Measurements from ENCODE around the gene SLC9A6. TPM values are rescaled to one million over a fixed set of nuclear protein-coding genes. Genes with fewer than 3 reads are reported as not detected.

Gene SLC9A6
- total and polyA plus RNA-seq, 2 donors (not counting 1 experiment from before 2014, with no cell fraction given): 22.2 to 30.4 TPM

GRCh38 chrX:136035663-136036062, 50.4 kb downstream of the SLC9A6 start:
- no peaks in the 10 kb centered on the region for H3K27me3 ChIP-seq (ENCODE audit: control insufficient read depth, insufficient read depth, low read length)
- H4K20me1 ChIP-seq (ENCODE audit: control insufficient read depth, extremely low read depth, insufficient read depth, low read length): no peaks in the 10 kb centered on the region
- no peak for DNase-seq (ENCODE audit: low read depth in 2 of 2)

GRCh38 chrX:136039485-136039884, 54.2 kb downstream of the SLC9A6 start:
- TF ChIP-seq CTCF (conservative IDR thresholded peaks at IDR 0.05 in 1 of 2, IDR thresholded peaks at IDR 0.05 in 1 of 2; ENCODE audit: low read depth in 1 of 2, low read length in 2 of 2) (no peak), EZH2 (IDR thresholded peaks at IDR 0.05; ENCODE audit: low read length, missing control alignments) (no peak)
- no peak overlapping the region for H3K27ac ChIP-seq (ENCODE audit: insufficient read depth, low read length)

More at GRCh38 chrX:136035663-136036062, 50.4 kb downstream of the SLC9A6 start:
- Histone ChIP-seq H3K4me1 (ENCODE audit: control insufficient read depth, extremely low read depth, insufficient read depth, low read length) (peaks cover 2% of the 10 kb centered on the region), H3K9ac (ENCODE audit: insufficient read depth, low read length) (no peak overlapping the region), H3K36me3 (ENCODE audit: control insufficient read depth, insufficient read depth, low read length) (no peaks in the 10 kb centered on the region), H3K27ac (ENCODE audit: insufficient read depth, low read length) (no peak overlapping the region), H2AFZ (ENCODE audit: low read length) (no peak overlapping the region), H3K4me3 (replicated peaks in 1 of 4; ENCODE audit: control extremely low read depth in 1 of 4, insufficient read depth in 1 of 4, low read depth in 3 of 4, low read length in 4 of 4) (no peak overlapping the region), H3K4me2 (ENCODE audit: extremely low read depth, insufficient read depth, low read length) (no peak overlapping the region), H3K9me3 (ENCODE audit: control insufficient read depth, insufficient read depth, low read depth, low read length) (no peaks in the 10 kb centered on the region), H3K79me2 (ENCODE audit: control insufficient read depth, insufficient read depth, low read length) (no peaks in the 10 kb centered on the region)
- TF ChIP-seq EZH2 (IDR thresholded peaks at IDR 0.05; ENCODE audit: low read length, missing control alignments) (no peak), CTCF (conservative IDR thresholded peaks at IDR 0.05 in 1 of 2, IDR thresholded peaks at IDR 0.05 in 1 of 2; ENCODE audit: low read depth in 1 of 2, low read length in 2 of 2) (no peak)

GRCh38 chrX:136039968-136040367, 54.7 kb downstream of the SLC9A6 start:
- no peaks in the 10 kb centered on the region for H3K4me1 ChIP-seq (ENCODE audit: control insufficient read depth, extremely low read depth, insufficient read depth, low read length)
- no peak overlapping the region for H3K4me2 ChIP-seq (ENCODE audit: extremely low read depth, insufficient read depth, low read length)
- DNase-seq (ENCODE audit: low read depth in 2 of 2): peak in 1 of 2 donors; percentile 53
- H3K79me2 ChIP-seq (ENCODE audit: control insufficient read depth, insufficient read depth, low read length): no peaks in the 10 kb centered on the region
- no peak overlapping the region for H3K27ac ChIP-seq (ENCODE audit: insufficient read depth, low read length)
- no peak overlapping the region for H3K4me3 ChIP-seq (replicated peaks in 1 of 4; ENCODE audit: control extremely low read depth in 1 of 4, insufficient read depth in 1 of 4, low read depth in 3 of 4, low read length in 4 of 4)
- TF ChIP-seq EZH2 (IDR thresholded peaks at IDR 0.05; ENCODE audit: low read length, missing control alignments) (no peak), CTCF (conservative IDR thresholded peaks at IDR 0.05 in 1 of 2, IDR thresholded peaks at IDR 0.05 in 1 of 2; ENCODE audit: low read depth in 1 of 2, low read length in 2 of 2) (no peak)
- H3K36me3 ChIP-seq (ENCODE audit: control insufficient read depth, insufficient read depth, low read length): no peaks in the 10 kb centered on the region
- H3K27me3 ChIP-seq (ENCODE audit: control insufficient read depth, insufficient read depth, low read length): no peaks in the 10 kb centered on the region
- H2AFZ ChIP-seq (ENCODE audit: low read length): no peak overlapping the region
- H3K9me3 ChIP-seq (ENCODE audit: control insufficient read depth, insufficient read depth, low read depth, low read length): no peaks in the 10 kb centered on the region
- H3K9ac ChIP-seq (ENCODE audit: insufficient read depth, low read length): no peak overlapping the region
- H4K20me1 ChIP-seq (ENCODE audit: control insufficient read depth, extremely low read depth, insufficient read depth, low read length): no peaks in the 10 kb centered on the region

More at GRCh38 chrX:136039485-136039884, 54.2 kb downstream of the SLC9A6 start:
- no peaks in the 10 kb centered on the region for H4K20me1 ChIP-seq (ENCODE audit: control insufficient read depth, extremely low read depth, insufficient read depth, low read length)
- no peaks in the 10 kb centered on the region for H3K4me1 ChIP-seq (ENCODE audit: control insufficient read depth, extremely low read depth, insufficient read depth, low read length)
- no peaks in the 10 kb centered on the region for H3K27me3 ChIP-seq (ENCODE audit: control insufficient read depth, insufficient read depth, low read length)
- no peak overlapping the region for H2AFZ ChIP-seq (ENCODE audit: low read length)
- H3K36me3 ChIP-seq (ENCODE audit: control insufficient read depth, insufficient read depth, low read length): no peaks in the 10 kb centered on the region
- no peak overlapping the region for H3K4me2 ChIP-seq (ENCODE audit: extremely low read depth, insufficient read depth, low read length)
- no peaks in the 10 kb centered on the region for H3K9me3 ChIP-seq (ENCODE audit: control insufficient read depth, insufficient read depth, low read depth, low read length)
- no peak overlapping the region for H3K9ac ChIP-seq (ENCODE audit: insufficient read depth, low read length)
- no peaks in the 10 kb centered on the region for H3K79me2 ChIP-seq (ENCODE audit: control insufficient read depth, insufficient read depth, low read length)
- no peak overlapping the region for H3K4me3 ChIP-seq (replicated peaks in 1 of 4; ENCODE audit: control extremely low read depth in 1 of 4, insufficient read depth in 1 of 4, low read depth in 3 of 4, low read length in 4 of 4)
- DNase-seq (ENCODE audit: low read depth in 2 of 2): no peak

All from fibroblast of lung (primary cell).